Stimulated activated CD4-positive, alpha-beta T cell treated with anti-CD3 and anti-CD28 coated beads, Interleukin-2, amount 100 ng/mL, for 4 hours (primary cell): ENCODE measurements around the gene IL17RB.
A peak's percentile ranks its signal among the peaks of the same experiment; 100 is the strongest.

Experiments
- DNase-seq: peaks from one replicate; pipeline ENCODE4 v3.0.0-alpha.2; 2020; ENCODE audit warnings: low read depth

Gene IL17RB

GRCh38 chr3:53860196-53860595, 13.8 kb downstream of the IL17RB start:
- DNase-seq, result no peak

DNA sequence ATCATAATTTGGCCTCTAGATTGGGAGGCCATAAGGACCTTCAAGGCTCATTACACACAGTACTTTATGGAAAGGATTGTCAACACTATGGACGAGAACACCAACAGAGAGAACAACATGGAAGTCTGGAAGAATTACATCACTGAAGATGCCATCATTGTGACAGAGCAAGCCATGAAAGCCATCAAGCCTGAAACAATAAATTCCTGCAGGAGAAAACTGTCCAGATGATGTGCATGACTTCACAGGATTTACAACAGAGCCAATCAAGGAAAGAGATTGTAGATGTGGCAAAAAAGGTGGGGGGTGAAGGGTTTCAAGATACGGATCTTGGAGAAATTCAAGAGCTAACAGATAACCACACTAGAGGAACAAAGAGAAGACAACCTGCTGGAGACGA, 15.9 kb downstream of the IL17RB start:
- DNase-seq, result no peak

- no peak for DNase-seq
Observed at GRCh38 chr3:53863145-53863544, 16.8 kb downstream of the IL17RB start.

DNA sequence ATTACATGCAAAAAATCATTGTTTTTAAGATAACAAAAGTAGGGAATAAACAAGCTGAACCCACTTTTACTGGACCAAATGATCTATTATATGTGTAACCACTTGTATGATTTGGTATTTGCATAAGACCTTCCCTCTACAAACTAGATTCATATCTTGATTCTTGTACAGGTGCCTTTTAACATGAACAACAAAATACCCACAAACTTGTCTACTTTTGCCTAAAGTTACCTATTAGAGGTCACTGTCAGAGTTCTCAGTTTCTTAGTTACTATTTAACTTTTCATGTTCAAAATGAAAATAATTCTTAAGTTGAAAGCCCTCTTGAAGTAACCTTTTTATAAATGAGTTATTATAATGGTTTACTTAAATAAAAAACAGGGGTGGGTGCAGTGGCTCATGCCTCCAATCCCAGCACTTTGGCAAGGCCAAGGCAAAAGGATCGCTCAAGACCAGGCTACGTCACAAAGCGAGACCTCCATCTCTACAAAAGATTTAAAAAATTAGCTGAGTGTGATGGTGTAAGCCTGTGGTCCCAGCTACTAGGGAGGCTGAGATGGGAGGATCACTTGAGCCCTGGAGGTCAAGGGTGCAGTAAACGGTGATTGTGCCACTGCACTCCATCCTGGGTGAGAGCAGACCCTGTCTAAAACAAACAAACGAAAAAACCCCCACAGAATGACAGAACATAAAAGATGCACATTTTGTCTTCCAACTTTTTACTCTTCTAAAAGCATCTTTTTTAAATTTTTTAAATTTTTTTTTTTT, 19.5 kb downstream of the IL17RB start:
- no peak for DNase-seq

GRCh38 chr3:53880396-53881345, 34.3 kb downstream of the IL17RB start:
- DNase-seq, result no peak

- peak; percentile 82 for DNase-seq
Observed at GRCh38 chr3:53881691-53882593, 35.6 kb downstream of the IL17RB start, which contains the start of gene ACTR8. Gene ACTR8 (minus strand): TSS chr3:53882152. CDS start chr3:53882101, 51 bp downstream.

GRCh38 chr3:53883008-53883407, 36.6 kb downstream of the IL17RB start:
- DNase-seq, result no peak

- DNase-seq, result no peak
Observed at GRCh38 chr3:53884623-53885022, 38.3 kb downstream of the IL17RB start.

GRCh38 chr3:53885239-53885638, 38.9 kb downstream of the IL17RB start:
- no peak for DNase-seq

DNA sequence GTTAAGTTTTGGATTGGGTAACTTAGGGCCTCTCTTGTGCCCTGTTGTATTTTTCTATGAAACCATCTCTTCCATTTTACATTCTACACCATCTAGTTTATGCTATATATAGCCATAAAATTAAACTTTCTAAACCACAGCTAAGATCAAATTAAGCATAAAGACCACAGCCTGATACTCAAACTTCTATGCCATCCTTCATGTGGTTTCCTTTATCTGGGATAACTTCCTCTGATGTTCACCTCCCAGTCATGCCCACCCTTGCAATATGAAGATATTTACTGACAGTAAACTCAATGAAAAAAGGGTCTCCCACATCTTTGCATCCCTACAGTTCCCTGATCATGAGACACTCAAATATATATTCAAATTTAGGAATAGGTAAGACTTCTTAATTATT, 41.1 kb downstream of the IL17RB start:
- DNase-seq, result no peak

DNA sequence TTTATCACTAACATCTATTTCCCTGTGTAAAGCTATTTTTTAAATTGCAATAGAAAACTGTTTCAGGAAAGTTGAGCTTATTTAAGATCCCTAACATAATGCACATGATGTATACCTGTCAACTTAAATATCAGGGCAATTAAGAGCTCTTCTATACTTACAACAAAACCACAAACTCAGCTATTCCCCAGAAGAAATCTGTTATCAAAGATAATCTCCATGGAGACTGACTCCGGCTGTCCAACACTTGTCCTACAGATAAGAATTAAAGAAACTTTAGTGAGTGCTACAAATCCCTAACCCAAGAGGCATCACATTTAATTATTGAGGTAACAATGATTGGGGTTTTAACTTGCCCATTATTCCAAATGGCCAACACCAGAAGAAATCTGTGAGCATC, 41.9 kb downstream of the IL17RB start:
- DNase-seq, result no peak

DNA sequence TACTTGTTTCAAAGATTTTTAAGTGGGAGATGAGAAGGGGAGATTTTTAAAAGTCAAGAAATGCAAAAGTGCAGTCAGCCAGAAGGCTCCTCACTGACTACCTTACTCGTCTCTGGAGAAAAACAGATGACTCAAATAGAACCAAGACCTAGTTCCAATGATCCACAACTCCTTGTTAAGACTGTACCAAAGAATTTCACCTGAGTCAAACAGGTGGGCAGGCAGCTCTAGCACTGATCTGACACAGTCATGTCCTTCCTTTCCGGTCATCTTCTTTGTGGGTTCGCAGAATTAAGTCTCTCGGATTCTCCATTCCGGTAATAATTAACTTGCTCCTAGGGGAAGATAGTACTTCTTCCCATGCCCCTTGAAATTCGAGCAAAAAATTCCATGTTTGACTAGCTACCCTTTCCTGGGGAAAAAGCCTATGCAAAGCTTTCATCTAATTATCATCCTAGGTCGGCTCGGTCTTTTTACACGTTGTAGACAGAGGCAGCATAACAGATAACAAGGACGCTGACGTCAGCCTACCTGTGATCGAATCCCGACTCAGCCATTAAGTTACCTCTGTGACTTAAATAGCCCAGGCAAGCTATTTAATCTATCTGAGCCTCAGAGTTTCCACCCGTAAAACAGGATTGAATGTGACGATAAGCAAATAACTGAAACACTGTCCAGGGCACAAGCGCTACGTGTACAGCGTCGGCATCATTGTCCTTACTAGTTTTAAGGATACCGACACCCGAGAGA, 44.5 kb downstream of the IL17RB start:
- peak; percentile 41 for DNase-seq

DNA sequence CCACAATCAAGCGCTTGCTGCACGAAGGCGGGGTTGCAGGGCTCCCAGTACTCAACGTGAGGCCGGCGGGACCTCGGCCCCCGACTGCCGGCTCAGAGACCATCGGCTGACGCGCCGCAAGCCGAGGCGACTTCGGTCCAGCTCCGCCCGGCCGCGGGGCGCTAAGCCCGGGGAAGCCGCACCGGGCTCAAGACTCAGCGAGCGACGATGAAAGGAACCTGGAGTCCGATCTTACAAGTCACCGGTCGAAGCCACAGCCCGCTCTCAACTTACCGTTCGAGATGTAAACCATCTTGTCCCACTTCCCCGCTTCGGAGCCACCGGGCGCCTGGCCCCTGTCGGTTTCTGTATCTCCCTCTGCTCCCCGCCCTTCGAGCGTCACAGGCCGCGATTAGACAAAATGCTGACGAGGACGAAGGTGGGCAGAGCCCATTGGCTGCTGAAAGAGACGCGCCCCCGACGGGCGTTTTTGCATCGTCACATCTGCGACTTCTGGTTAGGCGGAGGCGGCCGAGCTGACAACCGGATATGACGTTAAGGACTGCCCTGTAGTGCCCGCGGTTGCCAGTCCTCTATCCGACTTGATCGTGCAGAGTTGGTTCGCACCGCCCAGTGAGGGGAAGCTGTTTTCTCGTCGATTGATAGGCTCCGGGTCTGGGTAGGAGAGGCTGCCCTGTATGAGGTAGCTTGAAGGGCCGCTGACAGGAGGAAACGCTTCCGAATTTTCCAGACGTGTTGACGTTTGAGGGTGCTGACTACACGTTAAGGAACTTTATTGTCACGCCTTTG, 45.3 kb downstream of the IL17RB start, which contains the start of gene SELENOK:
Gene SELENOK (minus strand): TSS at position 363 of the 789 bp plus-strand sequence.
- peak; percentile 96 for DNase-seq

GRCh38 chr3:53892286-53892637, 45.9 kb downstream of the IL17RB start:
- no peak for DNase-seq

GRCh38 chr3:53899750-53900149, 53.4 kb downstream of the IL17RB start:
- DNase-seq, result no peak

DNA sequence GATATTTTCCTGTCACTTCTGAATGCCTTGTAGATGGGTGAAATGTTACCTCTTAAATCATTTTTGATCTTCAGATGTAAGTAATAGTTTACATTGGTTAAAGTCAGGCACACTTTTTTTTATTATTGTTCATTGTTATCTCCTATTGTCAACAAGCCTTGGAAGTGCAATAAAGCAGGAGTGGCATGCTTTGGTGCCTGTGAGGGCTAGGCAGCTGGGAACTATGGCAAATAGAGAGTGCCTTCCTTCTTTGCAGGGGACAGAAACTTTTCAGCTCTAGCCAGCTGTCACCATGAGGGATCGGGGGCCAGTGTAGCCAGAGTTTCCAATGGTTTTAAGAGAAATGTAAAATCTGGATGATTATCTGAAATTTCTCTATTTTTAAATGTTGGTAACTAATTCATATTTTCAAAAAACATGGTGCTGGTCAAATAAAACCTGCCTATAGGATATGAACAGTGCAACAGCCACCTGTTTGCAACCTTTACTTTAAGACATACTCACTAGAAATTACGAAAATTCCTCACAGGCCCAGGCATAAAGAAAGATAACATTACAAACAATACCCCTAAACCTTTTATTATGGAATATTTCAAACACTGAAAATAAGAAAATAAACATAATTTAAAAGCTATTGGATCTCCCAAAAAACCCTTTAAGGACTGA, 54.4 kb downstream of the IL17RB start:
- DNase-seq, result no peak

GRCh38 chr3:53902067-53902466, 55.7 kb downstream of the IL17RB start:
- DNase-seq, result no peak

DNA sequence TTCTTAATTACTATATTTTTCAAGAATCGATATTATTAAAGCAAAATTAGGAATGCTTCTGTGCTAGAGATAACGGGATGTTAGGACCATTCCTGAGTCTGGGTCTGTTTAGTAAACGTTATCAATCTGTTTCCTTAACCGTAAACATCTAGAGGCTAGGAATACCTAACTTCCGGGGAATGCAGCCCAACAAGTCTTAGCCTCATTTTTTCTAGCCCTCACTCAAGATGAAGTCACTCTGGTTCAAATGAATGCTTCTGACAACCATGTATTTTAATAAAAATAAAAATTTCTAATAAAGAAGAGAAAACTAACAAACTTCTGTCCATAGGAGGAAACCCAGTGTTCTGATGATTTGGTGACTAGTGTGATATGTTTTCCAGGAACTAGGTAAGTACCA, 56.3 kb downstream of the IL17RB start:
- no peak for DNase-seq

GRCh38 chr3:53913401-53913800, 67.0 kb downstream of the IL17RB start:
- no peak for DNase-seq
